GM12878 (cell line): Measurements from ENCODE around the gene ING5. TPM values are rescaled to one million over a fixed set of nuclear protein-coding genes. Genes with fewer than 3 reads are reported as not detected.

Source experiments
- ATAC-seq: fragments of 200-7000 bp; cut with Tn5 transposase; 3 replicates; pipeline ENCODE4 v1.9.1; 2020; ENCODE audit warnings: mild to moderate bottlenecking, moderate library complexity
- BruUV-seq: library from RNA; stranded (reverse); fragments of 400-500 nt; replicated peaks from 2 replicates; lab custom pipeline; 2021; lab: Mats Ljungman, UMichigan
- CTCF ChIA-PET: fragments of 300-600 bp; sonication (Branson Sonifier 250); formaldehyde crosslinking; extraction: SDS; loops from one replicate; lab custom pipeline; 2021; ENCODE audit warnings: inconsistent platforms; lab: Yijun Ruan, JAX
- POLR2A ChIA-PET: fragments of 350-600 bp; formaldehyde crosslinking; extraction: SDS; loops from one replicate; lab custom pipeline; 2021; ENCODE audit warnings: inconsistent platforms; lab: Charles Lee
- RAD21 ChIA-PET: fragments of 300-600 bp; sonication (Branson Sonifier 250); formaldehyde crosslinking; loops from one replicate; lab custom pipeline; 2023; ENCODE audit warnings: antibody characterized with exemption; ENCODE audit not compliant: unreplicated experiment; lab: Charles Lee
- SMC1A ChIA-PET: fragments of 300-600 bp; sonication (Branson Sonifier 250); formaldehyde crosslinking; loops from one replicate; lab custom pipeline; 2023; ENCODE audit not compliant: unreplicated experiment, uncharacterized antibody; lab: Charles Lee
- DNase-seq: peaks from one replicate; pipeline ENCODE4 v3.0.0-alpha.2; 2011; ENCODE audit warnings: low read depth, low spot score
- FAIRE-seq: peaks from 3 replicates; lab custom pipeline; 2011; peaks lifted over from hg19 to GRCh38; lab: Jason Lieb, UNC
- H2AFZ ChIP-seq: 2 replicates; pipeline ENCODE4 v1.6.0; 2011; ENCODE audit warnings: low read depth, low read length, control low read depth; ENCODE audit not compliant: control insufficient read depth
- H3K27ac ChIP-seq: 2 replicates; pipeline ENCODE4 v1.5.1; 2011; ENCODE audit warnings: control low read depth; ENCODE audit not compliant: control insufficient read depth, insufficient read depth
- H3K27me3 ChIP-seq, 2 experiments: replicated peaks in 1 of 2; 2 replicates each; pipeline versions ENCODE4 v1.6.0 to v1.6.1; 2011; ENCODE audit warnings: low read length in 1 of 2; ENCODE audit not compliant: control insufficient read depth in 2 of 2, insufficient read depth in 2 of 2
- H3K36me3 ChIP-seq, 2 experiments: 2 replicates each; pipeline ENCODE4 v1.5.1; 2011; ENCODE audit warnings: low read length in 1 of 2; ENCODE audit not compliant: control insufficient read depth in 2 of 2, insufficient read depth in 2 of 2
- H3K4me1 ChIP-seq: 2 replicates; pipeline ENCODE4 v1.6.1; 2011; ENCODE audit warnings: mild to moderate bottlenecking, low read length, moderate library complexity, mixed read lengths; ENCODE audit not compliant: control insufficient read depth, insufficient read depth
- H3K4me2 ChIP-seq: 2 replicates; pipeline ENCODE4 v1.6.0; 2011; ENCODE audit warnings: control low read depth; ENCODE audit not compliant: control insufficient read depth, insufficient read depth
- H3K4me3 ChIP-seq: fragments of 200-600 bp; sonication (generic); 2 replicates; pipeline ENCODE4 v1.5.1; 2016
- H3K79me2 ChIP-seq: 2 replicates; pipeline ENCODE4 v1.6.0; 2011; ENCODE audit warnings: low read length; ENCODE audit not compliant: control insufficient read depth, insufficient read depth
- H3K9ac ChIP-seq: 2 replicates; pipeline ENCODE4 v1.8.0; 2011; ENCODE audit warnings: low read length, control low read depth, mixed read lengths; ENCODE audit not compliant: control insufficient read depth, insufficient read depth
- H3K9me3 ChIP-seq: replicated peaks from 3 replicates; pipeline ENCODE4 v1.5.1; 2011; ENCODE audit warnings: mild to moderate bottlenecking, low read length; ENCODE audit not compliant: control insufficient read depth, insufficient read depth
- H4K20me1 ChIP-seq: 2 replicates; pipeline ENCODE4 v1.6.0; 2011; ENCODE audit not compliant: control insufficient read depth, insufficient read depth
- BMI1 ChIP-seq: fragments of 450-650 bp; IDR thresholded peaks from 2 replicates; pipeline ENCODE4 v1.6.1; 2016; ENCODE audit warnings: mild to moderate bottlenecking, moderate library complexity, borderline replicate concordance
- ESRRA ChIP-seq: IDR thresholded peaks from 2 replicates; pipeline ENCODE4 v1.6.1; 2012; ENCODE audit warnings: mild to moderate bottlenecking, low read length, improper control_type of control experiment
- FOS ChIP-seq: IDR thresholded peaks from 3 replicates; pipeline ENCODE4 v1.6.1; 2011; ENCODE audit warnings: borderline replicate concordance; ENCODE audit not compliant: insufficient read length; ENCODE audit errors: extremely low read depth
- FOXM1 ChIP-seq: IDR thresholded peaks from 2 replicates; pipeline ENCODE4 v1.6.1; 2012; ENCODE audit warnings: low read depth, mild to moderate bottlenecking, inconsistent platforms, low read length, moderate library complexity
- NBN ChIP-seq: fragments of 450-650 bp; IDR thresholded peaks from 2 replicates; pipeline ENCODE4 v1.6.1; 2016
- NFYB ChIP-seq: IDR thresholded peaks from 2 replicates; pipeline ENCODE4 v1.6.1; 2011; ENCODE audit warnings: low read depth, mild to moderate bottlenecking, low read length, improper control_type of control experiment, moderate library complexity; ENCODE audit not compliant: insufficient read depth
- RB1 ChIP-seq: fragments of 450-650 bp; formaldehyde crosslinking; IDR thresholded peaks from 2 replicates; pipeline ENCODE4 v1.6.1; 2017; ENCODE audit warnings: mild to moderate bottlenecking, borderline replicate concordance
- SP1 ChIP-seq: IDR thresholded peaks from one replicate; pipeline ENCODE4 v1.6.1; 2011; ENCODE audit warnings: low read depth, low read length
- SREBF1 ChIP-seq: IDR thresholded peaks from 2 replicates; pipeline ENCODE4 v1.6.1; 2012; ENCODE audit warnings: mild to moderate bottlenecking, low read length
- TCF12 ChIP-seq: IDR thresholded peaks from 2 replicates; pipeline ENCODE4 v1.6.1; 2011; ENCODE audit warnings: low read depth, mild to moderate bottlenecking, low read length
- YY1 ChIP-seq: IDR thresholded peaks from 2 replicates; pipeline ENCODE4 v1.6.1; 2011; ENCODE audit warnings: low read depth, mild to moderate bottlenecking, low read length
- ZNF217 ChIP-seq: fragments of 450-650 bp; IDR thresholded peaks from 2 replicates; pipeline ENCODE4 v1.6.1; 2017; ENCODE audit warnings: antibody characterized with exemption, mild to moderate bottlenecking
- WGBS: methylation state at CpG from one replicate; pipeline ENCODE4 v1.1.6; 2016; ENCODE audit warnings: low lambda C conversion rate; ENCODE audit not compliant: insufficient replicate concordance, insufficient coverage; ENCODE audit errors: missing lambda C conversion rate; 5-methylcytosine and 5-hydroxymethylcytosine counted together
- in situ Hi-C: fragments of 300-500 bp; cut with MboI; formaldehyde crosslinking; loops from 9 replicates; pipeline ENCODE4 v1.14.3; 2018; ENCODE audit warnings: mixed read lengths
- intact Hi-C: fragments of 100-400 bp; cut with micrococcal nuclease; formaldehyde crosslinking; loops from one replicate; pipeline ENCODE4 v1.14.2; 2022; ENCODE audit not compliant: unreplicated experiment
- polyA plus RNA-seq, 11 experiments: library from polyadenylated mRNA; depleted of rRNA in 4 of 11; unstranded in 6 of 11; stranded (reverse) in 5 of 11; fragments of >200 nt; fragmentation: Nextera tagmentation in 4 of 11; fragmentation: Illumina TruSeq in 1 of 11; extraction: Ambion mirVana in 4 of 11; extraction: Trizol in 1 of 11; gene quantifications; 1 replicate in 1 of 11; 2 replicates in 10 of 11; pipeline versions ENCODE4 v1.2.1 to v1.2.3, GENCODE V29; 2011 to 2016; ENCODE audit warnings: inconsistent platforms in 2 of 11, missing spikeins in 2 of 11, low read depth in 1 of 11
- total RNA-seq, 4 experiments: library from RNA; depleted of rRNA in 3 of 4; stranded (reverse); fragments of >200 nt in 3 of 4; fragmentation: Illumina TruSeq in 1 of 4; extraction: Trizol in 1 of 4; gene quantifications; 2 replicates each; pipeline versions ENCODE4 v1.2.1 to v1.2.3, GENCODE V29; 2013 to 2021
- TF ChIP-seq, protein P1 (sequence below): fragments of 450-650 bp; conservative IDR thresholded peaks from 2 replicates; pipeline ENCODE4 v1.6.1; 2017; ENCODE audit warnings: mild to moderate bottlenecking, moderate library complexity

Gene ING5
- total and polyA plus RNA-seq, 10 of the 15 experiments (the other 5 are each of a cell fraction or from before 2014, with no cell fraction given): 10.0 to 46.1 (median 27.2) TPM

DNA sequence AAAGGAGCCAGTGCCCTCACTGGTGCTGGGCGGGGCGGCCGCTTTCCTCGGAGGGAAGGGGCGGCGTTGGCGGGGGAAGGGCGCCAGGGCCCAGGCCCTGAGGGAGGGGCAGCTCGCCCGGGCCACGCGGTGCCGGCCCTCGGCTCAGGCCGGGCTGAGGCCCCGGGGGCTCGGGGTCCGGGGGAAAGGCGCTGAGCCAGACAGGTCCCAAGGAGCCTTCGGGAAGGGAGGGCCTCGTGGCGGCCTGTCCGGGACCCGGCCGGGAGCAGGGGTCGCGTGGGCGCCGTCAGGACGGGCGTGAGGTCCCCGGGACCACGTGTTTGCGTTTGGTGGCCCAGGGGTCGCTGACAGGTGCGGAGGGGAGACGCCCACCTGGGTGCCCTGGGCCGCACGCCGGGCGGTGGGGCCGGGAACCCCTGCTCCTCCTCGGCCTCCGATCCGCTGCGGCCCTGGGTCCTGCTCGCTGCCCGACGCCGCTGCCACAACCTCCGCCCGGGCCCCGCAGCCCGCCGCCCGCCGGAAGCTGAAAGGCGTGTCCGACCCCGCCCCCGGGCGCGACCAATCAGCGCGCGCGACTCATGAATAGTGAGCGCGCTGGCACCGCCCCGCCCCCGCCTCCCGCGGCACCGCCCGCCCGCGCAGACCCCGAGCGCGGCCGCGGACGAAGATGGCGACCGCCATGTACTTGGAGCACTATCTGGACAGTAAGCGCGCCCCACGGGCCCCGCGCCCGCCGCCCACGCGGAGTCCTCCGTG is at the start of gene ING5 (continued):
- no peak for TF ChIP-seq SP1
- TF ChIP-seq FOS: no peak
- TF ChIP-seq ZNF217: peak; percentile 40; the same call in 1 of the 2 replicates
- TF ChIP-seq ESRRA: no peak
- TF ChIP-seq, protein P1, sequence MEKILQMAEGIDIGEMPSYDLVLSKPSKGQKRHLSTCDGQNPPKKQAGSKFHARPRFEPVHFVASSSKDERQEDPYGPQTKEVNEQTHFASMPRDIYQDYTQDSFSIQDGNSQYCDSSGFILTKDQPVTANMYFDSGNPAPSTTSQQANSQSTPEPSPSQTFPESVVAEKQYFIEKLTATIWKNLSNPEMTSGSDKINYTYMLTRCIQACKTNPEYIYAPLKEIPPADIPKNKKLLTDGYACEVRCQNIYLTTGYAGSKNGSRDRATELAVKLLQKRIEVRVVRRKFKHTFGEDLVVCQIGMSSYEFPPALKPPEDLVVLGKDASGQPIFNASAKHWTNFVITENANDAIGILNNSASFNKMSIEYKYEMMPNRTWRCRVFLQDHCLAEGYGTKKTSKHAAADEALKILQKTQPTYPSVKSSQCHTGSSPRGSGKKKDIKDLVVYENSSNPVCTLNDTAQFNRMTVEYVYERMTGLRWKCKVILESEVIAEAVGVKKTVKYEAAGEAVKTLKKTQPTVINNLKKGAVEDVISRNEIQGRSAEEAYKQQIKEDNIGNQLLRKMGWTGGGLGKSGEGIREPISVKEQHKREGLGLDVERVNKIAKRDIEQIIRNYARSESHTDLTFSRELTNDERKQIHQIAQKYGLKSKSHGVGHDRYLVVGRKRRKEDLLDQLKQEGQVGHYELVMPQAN: peak; percentile 98
- TF ChIP-seq NFYB: no peak
- no peak for TF ChIP-seq FOXM1
- no peak for TF ChIP-seq BMI1
- no peak for TF ChIP-seq NBN
- TF ChIP-seq, all 136 proteins: peak for 39

DNA sequence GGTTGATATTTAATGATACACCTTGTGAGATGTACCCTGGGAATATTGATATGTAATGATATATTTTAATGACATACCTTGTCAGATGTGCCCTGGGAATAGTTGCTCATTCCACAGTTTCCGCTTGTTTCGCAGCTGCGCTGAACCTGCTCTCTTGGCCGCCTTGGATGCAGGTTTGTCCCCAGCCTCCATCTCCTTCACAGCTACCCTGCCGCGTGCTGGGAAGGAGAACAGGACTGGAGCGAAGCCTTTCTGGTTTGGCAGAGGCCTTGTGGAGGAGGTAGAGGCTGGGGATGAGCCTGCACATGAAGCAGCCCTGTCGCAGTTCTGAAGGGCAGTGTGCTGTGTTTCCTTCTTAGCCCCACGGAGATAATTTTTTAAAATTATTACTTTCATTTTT is 49.7 kb upstream of the ING5 start:
- Histone ChIP-seq H3K27ac (no peak overlapping the region), H3K36me3 (peaks cover 9 to 33% of the 10 kb centered on the region in 2 experiments), H3K79me2 (peaks cover 3% of the 10 kb centered on the region), H3K27me3 (no peaks in the 10 kb centered on the region), H3K4me1 (no peaks in the 10 kb centered on the region), H3K4me2 (no peak overlapping the region), H3K4me3 (no peak overlapping the region), H2AFZ (no peak overlapping the region), H4K20me1 (no peaks in the 10 kb centered on the region; the same call in 1 of the 2 replicates), H3K9me3 (no peaks in the 10 kb centered on the region), H3K9ac (no peak overlapping the region)
- SMC1A ChIA-PET: no interaction called here
- TF ChIP-seq TCF12 (no peak), RB1 (no peak), YY1 (no peak), SREBF1 (no peak)
- WGBS: 97% methylated on average over 9 of the region's 9 CpGs
- intact Hi-C loops (no loop called here), in situ Hi-C loops (loop anchor here (10.0 kb wide), 1 partner anchor 797 kb away; no protein-coding TSS in a partner anchor)
- RAD21 ChIA-PET: no interaction called here
- POLR2A ChIA-PET: interaction anchor here (0.6 kb wide), 1 partner anchor 41 kb away, joined by 4 read pairs; no protein-coding TSS in a partner anchor
- ATAC-seq (no peak), FAIRE-seq (no peak), DNase-seq (no peak)
- CTCF ChIA-PET: no interaction called here
- no TSS peak for BruUV-seq
